ENCODE measurements around the gene SPAG6.

The SPAG6 gene

DNA sequence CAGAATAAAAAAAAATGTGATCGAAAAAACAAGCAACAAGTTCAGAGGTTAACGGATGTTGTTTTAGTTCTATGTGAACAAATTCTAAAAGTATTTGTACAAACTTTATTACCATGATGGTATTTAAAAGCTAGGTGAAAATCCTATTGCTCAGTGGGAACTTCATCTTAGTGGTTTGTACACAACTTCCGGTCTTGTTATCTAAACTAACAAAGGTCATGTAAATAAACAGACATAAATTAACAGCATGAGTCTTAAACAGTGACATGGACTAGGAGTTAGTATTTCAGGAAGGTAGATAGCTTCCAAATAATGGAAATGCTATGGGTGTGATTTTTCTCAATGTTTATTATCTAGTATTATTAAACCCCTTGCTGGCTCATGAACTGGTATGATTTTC lies 83.8 kb downstream of the SPAG6 start:
- Histone ChIP-seq H3K27ac (ENCODE audit: extremely low read depth, low read depth, low read length) (peak overlapping the region; percentile 68), H3K4me3 (ENCODE audit: low read depth, low read length) (no peak overlapping the region), H3K36me3 (ENCODE audit: control insufficient read depth in 2 of 2, insufficient read depth in 1 of 2, low read length in 2 of 2) (no peaks in the 10 kb centered on the region), H3K4me1 (ENCODE audit: control insufficient read depth, insufficient read depth, low read length) (peaks cover 30% of the 10 kb centered on the region), H3K9me3 (ENCODE audit: control insufficient read depth, insufficient read depth, low read depth, low read length) (no peaks in the 10 kb centered on the region)
- ChIA-PET CTCF (interaction anchor here (0.6 to 1.1 kb wide), 3 partner anchors 89 to 126 kb away, joined by 4 to 9 read pairs (median 5); no protein-coding TSS in a partner anchor), POLR2A (interaction anchor here (1.0 to 1.2 kb wide), 2 partner anchors 25 to 89 kb away, joined by 3 to 5 read pairs; no protein-coding TSS in a partner anchor)
- no peak for TF ChIP-seq ZNF585B (tag by site-specific recombination; IDR thresholded peaks at IDR 0.05)
- TF ChIP-seq, protein P1, sequence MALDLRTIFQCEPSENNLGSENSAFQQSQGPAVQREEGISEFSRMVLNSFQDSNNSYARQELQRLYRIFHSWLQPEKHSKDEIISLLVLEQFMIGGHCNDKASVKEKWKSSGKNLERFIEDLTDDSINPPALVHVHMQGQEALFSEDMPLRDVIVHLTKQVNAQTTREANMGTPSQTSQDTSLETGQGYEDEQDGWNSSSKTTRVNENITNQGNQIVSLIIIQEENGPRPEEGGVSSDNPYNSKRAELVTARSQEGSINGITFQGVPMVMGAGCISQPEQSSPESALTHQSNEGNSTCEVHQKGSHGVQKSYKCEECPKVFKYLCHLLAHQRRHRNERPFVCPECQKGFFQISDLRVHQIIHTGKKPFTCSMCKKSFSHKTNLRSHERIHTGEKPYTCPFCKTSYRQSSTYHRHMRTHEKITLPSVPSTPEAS (tag by site-specific recombination; IDR thresholded peaks at IDR 0.05) = no peak
- TF ChIP-seq ZNF311 (tag by site-specific recombination; IDR thresholded peaks at IDR 0.05; ENCODE audit: borderline replicate concordance) = no peak
- TF ChIP-seq ZEB2 (tag by site-specific recombination; IDR thresholded peaks at IDR 0.05) = peak; percentile 57; the same call in 1 of the 2 replicates
- no peak for TF ChIP-seq ZNF707 (tag by site-specific recombination; IDR thresholded peaks at IDR 0.05)
- TF ChIP-seq ZNF221 (tag by site-specific recombination; IDR thresholded peaks at IDR 0.05; ENCODE audit: borderline replicate concordance) = no peak
- 0 out of 2 replicates have a peak, but pooled peaks have one; percentile 28 for TF ChIP-seq ZNF639 (tag by site-specific recombination; IDR thresholded peaks at IDR 0.05)
- TF ChIP-seq ZNF174 (tag by site-specific recombination; IDR thresholded peaks at IDR 0.05) = no peak
- no peak for TF ChIP-seq ZBTB48 (tag by site-specific recombination; IDR thresholded peaks at IDR 0.05)
- 0 out of 2 replicates have a peak, but pooled peaks have one; percentile 15 for TF ChIP-seq ZNF518A (tag by site-specific recombination; conservative IDR thresholded peaks at IDR 0.05; ENCODE audit: low read depth)
- TF ChIP-seq, protein P2, sequence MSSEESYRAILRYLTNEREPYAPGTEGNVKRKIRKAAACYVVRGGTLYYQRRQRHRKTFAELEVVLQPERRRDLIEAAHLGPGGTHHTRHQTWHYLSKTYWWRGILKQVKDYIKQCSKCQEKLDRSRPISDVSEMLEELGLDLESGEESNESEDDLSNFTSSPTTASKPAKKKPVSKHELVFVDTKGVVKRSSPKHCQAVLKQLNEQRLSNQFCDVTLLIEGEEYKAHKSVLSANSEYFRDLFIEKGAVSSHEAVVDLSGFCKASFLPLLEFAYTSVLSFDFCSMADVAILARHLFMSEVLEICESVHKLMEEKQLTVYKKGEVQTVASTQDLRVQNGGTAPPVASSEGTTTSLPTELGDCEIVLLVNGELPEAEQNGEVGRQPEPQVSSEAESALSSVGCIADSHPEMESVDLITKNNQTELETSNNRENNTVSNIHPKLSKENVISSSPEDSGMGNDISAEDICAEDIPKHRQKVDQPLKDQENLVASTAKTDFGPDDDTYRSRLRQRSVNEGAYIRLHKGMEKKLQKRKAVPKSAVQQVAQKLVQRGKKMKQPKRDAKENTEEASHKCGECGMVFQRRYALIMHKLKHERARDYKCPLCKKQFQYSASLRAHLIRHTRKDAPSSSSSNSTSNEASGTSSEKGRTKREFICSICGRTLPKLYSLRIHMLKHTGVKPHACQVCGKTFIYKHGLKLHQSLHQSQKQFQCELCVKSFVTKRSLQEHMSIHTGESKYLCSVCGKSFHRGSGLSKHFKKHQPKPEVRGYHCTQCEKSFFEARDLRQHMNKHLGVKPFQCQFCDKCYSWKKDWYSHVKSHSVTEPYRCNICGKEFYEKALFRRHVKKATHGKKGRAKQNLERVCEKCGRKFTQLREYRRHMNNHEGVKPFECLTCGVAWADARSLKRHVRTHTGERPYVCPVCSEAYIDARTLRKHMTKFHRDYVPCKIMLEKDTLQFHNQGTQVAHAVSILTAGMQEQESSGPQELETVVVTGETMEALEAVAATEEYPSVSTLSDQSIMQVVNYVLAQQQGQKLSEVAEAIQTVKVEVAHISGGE (tag by site-specific recombination; conservative IDR thresholded peaks at IDR 0.05; ENCODE audit: low read depth) = no peak; the same call in 1 of the 2 replicates
- TF ChIP-seq SP7 (tag by site-specific recombination; IDR thresholded peaks at IDR 0.05) = peak; percentile 87
- TF ChIP-seq ZSCAN5A (tag by site-specific recombination; IDR thresholded peaks at IDR 0.05) = no peak
- TF ChIP-seq, protein P3, sequence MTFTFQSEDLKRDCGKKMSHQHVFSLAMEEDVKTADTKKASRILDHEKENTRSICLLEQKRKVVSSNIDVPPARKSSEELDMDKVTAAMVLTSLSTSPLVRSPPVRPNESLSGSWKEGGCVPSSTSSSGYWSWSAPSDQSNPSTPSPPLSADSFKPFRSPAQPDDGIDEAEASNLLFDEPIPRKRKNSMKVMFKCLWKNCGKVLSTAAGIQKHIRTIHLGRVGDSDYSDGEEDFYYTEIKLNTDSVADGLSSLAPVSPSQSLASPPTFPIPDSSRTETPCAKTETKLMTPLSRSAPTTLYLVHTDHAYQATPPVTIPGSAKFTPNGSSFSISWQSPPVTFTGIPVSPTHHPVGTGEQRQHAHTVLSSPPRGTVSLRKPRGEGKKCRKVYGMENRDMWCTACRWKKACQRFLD (tag by site-specific recombination; IDR thresholded peaks at IDR 0.05) = no peak
- peak; percentile 40; the same call in 1 of the 2 replicates for TF ChIP-seq SP3 (tag by site-specific recombination; IDR thresholded peaks at IDR 0.05)
- no peak for TF ChIP-seq SETDB1 (IDR thresholded peaks at IDR 0.05; ENCODE audit: insufficient read length, low read length)
- peak; percentile 32; the same call in 1 of the 2 replicates for TF ChIP-seq GFI1B (tag by site-specific recombination; IDR thresholded peaks at IDR 0.05)
- TF ChIP-seq ZNF433 (tag by site-specific recombination; IDR thresholded peaks at IDR 0.05; ENCODE audit: low read depth) = no peak
- TF ChIP-seq ZBTB7A (tag by site-specific recombination; IDR thresholded peaks at IDR 0.05; ENCODE audit: low read depth) = 0 out of 2 replicates have a peak, but pooled peaks have one; percentile 59
- peak; percentile 31; the same call in 1 of the 2 replicates for TF ChIP-seq SCRT1 (tag by site-specific recombination; IDR thresholded peaks at IDR 0.05; ENCODE audit: borderline replicate concordance)
- no peak for TF ChIP-seq ZNF558 (tag by site-specific recombination; IDR thresholded peaks at IDR 0.05)
- TF ChIP-seq ZNF830 (tag by site-specific recombination; IDR thresholded peaks at IDR 0.05; ENCODE audit: low read depth) = no peak
- no peak for TF ChIP-seq ZNF658 (tag by site-specific recombination; IDR thresholded peaks at IDR 0.05)

Measured in HEK293 (cell line).